EL (cell line): Measurements from ENCODE around the gene ARL4C.
"Not testable (repeated sequence)": the region's sequence is repeated elsewhere in the genome, so short reads cannot be mapped to it uniquely, and the experiment has no call there.

Experiments used
- DNase-seq: peaks from one replicate; pipeline ENCODE4 v3.0.0-alpha.2; 2016

The ARL4C gene

DNA sequence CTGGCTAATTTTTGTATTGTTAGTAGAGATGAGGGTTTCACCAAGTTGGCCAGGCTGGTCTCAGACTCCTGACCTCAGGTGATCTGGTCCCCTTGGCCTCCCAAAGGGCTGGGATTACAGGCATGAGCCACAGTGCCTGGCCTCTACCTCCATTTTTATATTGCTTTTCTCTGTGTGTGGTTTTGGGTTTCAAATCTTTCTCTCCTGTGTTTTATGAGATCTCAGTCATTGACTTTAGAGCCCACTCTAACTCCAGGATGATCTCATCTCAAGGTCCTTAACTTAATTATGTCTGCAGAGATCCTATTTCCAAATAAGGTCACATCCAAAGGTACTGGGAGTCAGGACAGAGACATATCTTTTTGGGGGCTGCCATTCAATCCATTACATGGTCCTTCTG is 24.7 kb downstream of the ARL4C start:
- DNase-seq = no peak

DNA sequence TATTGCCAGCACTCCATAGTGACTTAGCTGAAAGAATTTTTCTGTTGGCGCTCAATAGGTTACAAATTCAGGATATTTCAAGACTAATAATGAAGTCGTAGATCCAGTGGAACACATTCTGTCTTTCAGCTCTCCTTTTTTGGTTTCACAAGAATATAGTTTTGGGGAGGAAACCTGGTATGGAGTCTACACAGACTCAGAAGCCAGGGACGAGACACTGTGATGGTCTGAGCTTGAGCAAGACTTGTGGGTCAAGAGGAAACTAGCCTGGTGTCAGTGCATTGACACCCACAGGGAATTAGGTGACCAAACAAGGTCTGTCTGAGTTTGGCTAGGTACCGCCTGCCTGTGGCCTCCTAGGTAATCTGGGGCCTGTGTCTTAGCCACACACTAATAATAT is 26.9 kb downstream of the ARL4C start:
- DNase-seq = no peak

DNA sequence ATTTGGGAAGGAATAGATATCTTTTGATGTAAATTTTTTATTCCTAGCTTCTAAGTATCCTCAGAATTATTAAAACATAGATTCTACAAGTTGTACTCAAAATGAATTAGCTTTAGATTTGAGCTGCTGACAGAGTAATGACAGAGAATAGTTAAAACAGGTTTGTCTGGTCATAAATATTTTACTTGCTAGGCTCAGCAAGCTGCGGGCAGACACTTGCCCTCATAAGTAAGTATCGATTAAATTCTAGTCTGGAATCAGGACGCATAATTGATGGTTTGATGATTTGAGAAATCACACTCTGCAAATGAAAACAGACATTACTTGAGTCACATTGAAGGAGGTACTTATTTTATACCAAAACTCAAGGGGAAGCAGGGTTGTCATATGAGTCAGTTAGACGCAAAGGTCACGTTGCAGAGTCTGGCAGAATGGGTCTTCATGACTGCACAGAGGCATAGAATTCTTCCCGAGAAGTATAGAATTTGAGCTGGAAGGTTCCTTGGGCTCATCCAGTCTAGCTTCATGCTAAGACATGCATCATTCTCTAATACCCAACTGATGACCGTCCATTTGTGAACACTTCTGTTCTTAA is 27.5 kb downstream of the ARL4C start:
- no peak for DNase-seq

DNA sequence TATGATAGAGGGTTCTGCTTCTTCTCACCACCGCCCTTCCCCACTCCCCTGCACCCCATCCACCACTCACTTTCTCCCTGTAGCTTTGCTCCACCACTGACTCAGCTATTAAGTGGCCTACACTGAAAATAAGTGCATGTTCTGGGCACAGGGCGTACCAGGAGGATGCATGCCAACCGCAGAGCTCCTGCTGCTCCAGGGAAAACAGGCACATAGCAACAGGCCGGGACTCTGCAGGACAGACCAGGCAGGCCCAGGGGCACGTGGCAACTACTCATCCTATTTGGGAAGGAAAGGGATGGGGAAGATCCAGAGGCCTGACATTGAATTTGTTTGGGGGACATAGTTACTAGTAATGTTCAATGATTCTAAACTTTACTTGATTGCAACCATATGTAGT is 28.4 kb downstream of the ARL4C start:
- no peak for DNase-seq

DNA sequence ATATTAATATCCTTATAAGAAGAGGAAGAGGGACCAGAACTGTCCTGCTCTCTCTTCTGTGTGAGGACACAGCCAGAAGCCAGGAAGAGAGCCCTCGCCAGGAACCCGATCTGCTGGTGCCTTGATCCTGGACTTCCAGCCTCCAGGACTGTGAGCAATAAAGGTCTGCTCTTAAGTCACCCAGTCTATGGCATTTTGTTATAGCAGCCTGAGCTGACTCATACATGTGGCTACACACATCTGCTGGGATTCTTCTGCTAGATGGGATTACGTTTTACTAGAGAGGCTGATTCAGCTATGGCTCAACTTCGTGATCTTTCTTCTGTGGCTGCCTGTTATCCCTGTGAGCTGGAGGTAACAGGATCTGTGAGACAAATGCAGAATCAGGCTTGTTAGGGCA is 29.6 kb downstream of the ARL4C start:
- peak; percentile 44 for DNase-seq

DNA sequence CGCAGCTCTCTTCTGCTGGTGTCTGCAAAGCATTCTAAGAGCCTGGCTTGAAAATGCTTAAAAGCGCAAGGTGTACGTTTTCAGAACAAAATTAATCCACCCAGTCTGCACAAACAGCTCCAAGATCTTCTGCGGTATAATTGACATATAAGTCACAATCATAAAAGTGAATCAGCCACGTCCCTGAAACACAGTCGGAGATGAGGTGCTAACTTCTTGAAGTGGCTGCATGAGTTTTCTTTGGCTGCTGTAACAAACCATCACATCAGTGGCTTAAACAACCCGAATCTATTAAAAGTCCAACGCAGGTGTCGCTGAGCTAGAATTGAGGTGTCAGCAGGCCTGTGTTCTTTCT is 32.6 kb downstream of the ARL4C start:
- no peak for DNase-seq

DNA sequence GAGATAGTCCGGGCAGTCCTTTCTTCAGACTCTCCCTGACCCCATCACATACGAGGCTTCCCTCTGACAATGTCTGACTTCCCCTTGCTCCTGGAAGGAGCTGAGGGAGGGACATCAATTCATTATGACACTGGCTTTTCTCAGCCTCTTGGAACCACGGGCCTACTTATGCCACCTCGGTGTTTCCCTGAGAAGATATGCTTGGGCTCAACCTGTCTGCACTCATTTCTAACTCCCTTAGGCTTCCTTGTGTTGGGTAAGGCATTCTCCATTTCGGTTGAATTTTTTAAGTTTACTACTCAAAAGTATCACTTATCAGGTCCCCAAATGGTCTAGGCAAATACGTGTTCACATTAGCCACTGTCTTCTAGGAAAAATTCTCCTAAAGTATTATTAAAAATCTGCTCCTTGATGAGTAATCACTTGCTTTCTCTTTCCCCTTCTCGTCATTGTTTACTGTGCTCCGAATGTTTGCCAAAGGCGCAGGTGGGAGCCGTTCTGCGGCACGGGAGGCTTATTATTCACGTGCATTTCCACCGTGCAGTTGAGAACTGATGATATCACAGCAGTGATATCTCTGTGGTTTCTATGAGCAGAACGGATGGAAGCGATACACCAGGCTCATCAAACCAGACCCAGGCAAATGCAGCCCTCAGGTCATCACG is 33.1 kb downstream of the ARL4C start:
- no peak for DNase-seq

DNA sequence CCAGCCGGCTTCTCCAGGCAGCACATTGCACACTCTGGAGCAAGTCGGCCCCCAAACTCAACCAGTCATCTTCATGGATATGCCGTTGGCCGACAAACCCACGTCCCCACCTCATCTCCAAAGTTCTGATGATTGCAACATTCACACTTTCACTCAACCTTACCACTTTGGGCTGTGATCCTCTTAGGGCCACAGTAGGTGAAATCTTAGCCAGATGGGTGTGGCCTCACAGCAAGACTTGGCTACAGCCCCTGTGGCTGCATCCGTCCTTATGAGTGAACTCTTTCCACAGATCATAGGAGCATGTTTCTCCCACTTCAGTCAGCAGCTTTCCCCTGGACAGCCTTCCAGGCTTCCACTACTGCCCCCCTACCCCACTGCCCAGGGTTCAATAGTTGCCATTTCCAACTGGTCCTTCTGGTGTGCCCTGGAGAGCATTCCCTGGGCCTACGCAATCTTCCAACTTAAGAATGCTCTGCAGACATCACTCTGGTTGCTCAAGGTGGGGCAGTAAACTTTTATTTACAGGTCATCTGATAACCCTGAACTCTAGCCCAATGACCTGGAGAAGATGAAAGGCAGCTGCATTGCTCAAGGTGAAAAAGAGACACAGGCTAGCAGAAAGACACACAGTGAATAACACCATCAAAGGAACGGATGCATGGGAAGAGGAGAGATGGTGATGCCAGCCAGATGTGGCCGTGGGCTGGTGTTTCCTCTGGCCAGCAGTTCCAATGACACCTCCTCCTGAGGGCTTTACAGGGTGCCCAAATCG is 34.5 kb downstream of the ARL4C start:
- no peak for DNase-seq

DNA sequence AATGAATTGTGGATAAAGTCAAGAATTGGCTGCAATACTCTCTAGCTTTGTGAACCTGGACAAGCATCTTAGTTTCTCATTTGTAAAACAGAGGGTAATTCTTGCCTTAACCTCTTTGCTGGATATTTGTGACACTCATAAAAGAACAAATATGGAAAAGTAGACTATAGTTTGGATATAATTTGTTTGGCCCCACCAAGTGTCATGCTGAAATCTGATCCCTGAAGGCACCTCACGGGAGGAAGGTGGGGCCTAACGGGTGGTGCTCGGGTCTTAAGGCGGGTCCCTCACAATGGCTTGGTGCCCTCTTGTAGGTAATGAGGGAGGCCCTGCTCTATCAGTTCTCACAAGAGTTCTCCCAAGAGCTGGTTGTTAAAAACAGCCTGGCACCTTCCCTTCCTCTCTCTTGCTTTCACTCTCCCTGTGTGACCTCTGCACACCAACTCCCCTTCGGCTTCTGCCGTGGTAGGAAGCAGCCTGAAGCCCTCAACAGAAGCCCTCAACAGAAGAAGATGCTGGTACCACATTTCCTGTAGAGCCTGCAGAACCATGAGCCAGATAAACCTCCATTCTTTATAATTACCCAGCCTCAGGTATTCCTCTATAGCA is 37.4 kb downstream of the ARL4C start:
- no peak for DNase-seq

DNA sequence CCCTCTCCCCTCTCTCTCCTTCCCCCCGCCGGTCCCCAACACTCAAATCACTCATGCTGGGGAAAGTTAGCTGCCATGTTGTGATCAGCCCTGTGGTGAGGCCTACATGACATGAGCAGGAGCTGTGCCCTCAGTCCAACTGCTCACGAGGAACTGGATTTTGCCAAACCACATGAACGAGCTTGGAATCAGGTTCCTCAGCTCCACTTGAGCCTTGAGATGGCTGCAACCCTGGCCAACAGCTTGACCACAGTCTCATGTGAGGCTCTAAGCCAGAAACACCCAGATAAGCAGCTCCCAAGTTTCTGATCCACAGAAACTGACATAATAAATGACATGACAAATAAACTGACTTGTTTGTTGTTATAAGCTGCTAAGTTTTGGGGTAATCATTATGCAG is 38.4 kb downstream of the ARL4C start:
- DNase-seq = no peak

DNA sequence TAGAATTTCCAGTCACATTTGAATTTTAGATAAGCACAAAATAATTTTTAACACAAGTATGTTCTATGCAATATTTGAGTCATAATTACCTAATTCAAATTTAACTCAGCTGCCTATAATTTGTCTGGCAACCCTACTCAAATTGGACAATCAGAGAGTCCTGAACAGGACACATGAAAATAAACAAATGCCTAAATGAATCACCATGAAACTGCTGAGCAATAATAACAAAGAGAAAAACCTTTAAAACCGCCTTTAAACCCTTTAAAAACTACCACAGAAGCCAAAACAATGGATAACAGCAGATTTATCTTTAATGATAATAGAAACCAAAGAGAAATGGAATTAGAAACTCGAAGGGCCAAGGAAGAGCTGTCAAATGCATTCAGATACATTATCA is 39.5 kb downstream of the ARL4C start:
- DNase-seq = peak; percentile 6

DNA sequence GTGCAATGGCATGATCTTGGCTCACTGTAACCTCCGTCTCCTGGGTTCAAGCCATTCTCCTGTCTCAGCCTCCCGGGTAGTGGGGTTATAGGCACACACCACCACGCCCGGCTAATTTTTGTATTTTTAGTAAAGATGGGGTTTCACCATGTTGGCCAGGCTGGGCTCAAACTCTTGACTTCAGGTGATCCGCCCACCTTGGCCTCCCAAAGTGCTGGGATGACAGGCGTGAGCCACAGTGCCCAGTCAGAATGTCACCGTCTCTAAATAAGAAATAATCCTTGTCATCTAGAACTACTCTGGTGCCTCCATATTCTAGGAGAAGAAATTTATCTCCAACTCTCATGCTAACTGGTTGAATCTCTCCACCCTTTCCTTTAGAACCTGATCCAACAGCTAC is 41.6 kb downstream of the ARL4C start:
- not testable (repeated sequence) for DNase-seq

DNA sequence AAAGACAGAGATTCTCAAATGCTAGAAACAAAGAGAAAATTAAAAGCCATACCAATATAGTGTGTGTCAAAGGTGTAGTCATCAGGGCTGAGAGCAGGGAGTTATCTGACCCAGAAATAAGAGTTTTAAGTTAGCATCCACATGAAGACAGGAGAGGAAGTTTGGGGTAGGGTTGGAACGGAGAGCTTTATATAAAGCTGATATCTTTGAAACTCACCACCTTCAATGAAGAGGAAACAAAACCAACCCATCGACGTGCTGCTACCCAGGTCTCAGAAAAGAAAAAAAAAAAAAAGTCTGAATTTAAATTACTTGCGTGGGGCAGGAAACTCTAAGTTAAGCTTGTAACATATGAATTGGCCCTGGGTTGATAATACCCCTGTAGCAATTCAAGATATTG is 42.4 kb downstream of the ARL4C start:
- no peak for DNase-seq

DNA sequence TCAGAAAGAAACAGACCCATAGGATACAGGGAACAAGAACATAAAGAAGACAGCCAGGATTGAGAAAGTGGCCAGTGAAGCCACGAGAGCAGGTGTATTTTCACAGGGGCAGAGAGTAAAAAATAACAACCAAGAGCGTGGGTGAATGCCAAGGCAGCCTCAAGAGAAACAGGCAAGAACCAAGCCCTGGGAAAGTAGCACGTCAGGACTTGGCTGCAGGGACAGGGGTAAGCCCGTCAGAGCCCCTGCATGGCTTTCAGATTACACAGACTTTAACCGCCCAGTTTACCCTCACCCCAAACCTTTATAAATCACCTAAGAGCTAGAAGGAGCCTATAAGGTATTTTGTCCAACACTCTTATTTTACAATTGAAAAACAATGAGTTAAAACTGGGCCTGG is 43.7 kb downstream of the ARL4C start:
- no peak for DNase-seq

DNA sequence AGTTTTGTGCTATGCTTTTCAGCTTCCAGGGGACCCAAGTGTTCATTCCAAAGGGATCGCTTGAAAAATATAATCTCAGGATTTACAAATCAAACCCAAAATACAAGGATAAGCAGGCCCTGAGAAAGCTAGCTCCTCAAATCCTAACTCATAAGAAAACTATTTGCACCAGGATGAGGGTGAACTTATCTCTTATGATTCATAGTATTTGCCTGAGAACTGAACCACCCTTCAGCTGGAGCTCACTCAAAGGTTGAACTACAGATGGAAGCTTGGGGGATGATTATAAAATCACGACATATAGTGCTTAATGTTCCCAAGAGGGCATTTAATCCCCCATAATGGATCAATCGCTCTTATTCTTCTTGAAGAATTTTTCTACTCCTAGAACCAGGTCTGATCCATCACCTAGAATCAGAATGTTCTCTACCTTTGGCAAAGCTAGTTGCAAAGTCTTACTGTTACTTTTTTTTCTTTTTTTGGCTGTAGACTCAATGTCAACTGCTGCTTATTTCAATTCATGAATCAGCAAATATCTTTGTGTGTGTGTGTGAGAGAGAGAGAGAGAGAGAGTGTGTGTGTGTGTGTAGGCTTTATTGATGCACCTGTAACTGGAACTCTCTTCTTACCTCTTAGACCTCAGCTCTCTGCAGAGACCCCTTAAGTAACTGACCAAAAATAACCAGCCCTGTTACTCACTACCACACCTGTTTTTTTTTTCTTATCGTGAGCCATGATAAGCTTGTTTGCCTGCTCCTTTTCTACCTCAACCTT is 44.8 kb downstream of the ARL4C start:
- peak; percentile 88 for DNase-seq

DNA sequence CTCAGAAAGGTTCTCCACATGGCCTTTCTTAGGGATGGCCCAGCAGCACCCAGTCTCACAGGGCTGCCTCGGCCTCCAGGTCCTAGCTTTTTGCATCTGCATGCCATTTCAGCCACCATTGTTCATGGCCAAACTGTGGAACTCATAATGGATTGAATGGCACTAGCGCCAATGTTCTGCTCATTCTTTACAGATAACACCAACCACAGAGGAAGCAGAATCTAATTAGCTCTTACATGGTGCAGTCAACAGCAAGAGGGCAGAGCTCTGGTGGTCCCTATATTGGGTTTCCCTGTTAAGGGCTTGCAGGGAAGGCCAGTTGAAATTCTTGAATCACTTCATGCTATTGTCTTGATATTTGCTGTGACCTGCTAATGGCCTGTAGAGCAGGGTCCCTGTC is 45.6 kb downstream of the ARL4C start:
- DNase-seq = no peak

DNA sequence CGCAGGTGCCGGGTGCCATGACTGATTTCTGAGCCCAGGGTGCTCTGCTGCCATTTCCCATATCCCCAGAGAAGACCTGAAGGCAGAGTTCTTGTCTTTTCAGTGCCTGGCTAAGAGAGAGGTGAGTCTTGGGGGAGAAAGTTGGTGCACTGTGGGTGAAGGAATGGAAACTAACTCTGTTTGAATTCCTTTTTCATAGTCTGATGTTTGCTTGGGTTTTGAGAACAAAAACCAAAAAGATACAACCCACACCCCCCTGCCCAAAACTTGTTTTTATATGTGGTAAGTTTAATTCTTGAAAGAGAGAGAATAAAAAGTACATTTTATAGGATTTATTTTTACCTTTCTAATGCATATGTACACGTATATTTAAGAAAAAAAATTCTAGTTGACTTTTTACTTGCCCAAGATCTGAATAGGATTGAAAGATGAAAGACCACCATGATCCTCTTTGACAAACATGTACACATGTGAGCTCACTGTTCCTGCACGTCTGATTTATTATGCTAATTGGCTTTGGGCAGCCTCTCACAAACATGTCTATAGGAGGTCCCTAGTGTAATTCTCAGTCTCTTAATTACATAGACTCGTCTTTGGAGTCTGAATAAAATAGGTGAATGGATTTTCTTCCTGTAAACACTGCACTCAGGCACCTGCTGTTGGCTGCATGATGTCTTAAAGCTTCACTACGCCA is 46.3 kb downstream of the ARL4C start:
- DNase-seq = no peak

DNA sequence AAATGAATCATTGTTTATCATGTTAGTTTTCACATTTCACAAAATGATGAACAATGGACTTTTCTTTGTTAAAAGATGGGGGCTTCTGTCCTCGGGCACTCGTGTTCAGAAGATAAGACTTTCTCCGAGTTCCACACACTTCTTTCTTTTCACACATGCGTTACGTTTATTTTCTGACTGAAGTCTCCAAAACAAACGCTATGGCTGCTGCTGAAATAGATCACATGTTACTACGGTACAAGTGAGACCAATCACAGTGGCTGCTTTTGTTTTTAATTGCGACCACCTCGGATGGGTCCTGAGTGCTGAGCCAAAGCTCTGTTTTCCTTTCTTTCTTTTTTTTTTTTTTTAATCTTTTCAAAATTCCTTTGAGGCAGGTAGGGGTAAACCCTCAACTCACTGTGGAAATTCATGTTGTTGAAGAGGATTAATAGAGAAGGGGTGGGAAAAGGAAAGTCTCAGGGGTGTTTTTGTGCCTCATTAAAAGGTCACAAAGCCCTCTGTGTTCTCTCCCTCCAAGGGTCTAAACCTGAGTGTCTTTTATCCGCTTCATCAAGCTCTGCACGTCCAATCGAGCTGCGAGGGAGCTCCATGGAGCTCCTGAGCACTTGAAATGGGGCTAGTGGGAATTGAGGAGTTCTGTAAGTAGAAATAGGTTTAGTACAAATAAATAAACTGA is 48.2 kb downstream of the ARL4C start:
- DNase-seq = no peak

DNA sequence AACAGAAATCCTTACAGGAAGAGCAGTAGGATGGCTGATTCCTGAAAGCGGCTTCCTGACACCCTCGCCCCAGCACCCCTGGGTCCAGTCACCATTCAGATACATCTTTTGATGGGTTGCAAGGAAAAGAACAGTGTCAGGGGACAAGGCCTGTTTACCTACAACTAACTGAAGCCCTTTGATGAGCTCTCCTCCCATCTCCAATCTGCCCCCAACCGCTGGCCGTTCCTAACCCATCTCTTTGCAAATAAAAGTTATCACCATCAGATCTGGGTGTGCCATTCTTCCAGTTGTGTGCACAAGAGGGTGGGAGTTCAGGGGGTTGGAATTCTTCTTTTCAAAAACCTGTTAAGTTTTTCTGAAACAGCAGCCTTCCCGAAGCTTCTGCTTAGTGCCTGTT is 48.9 kb downstream of the ARL4C start:
- DNase-seq = no peak

DNA sequence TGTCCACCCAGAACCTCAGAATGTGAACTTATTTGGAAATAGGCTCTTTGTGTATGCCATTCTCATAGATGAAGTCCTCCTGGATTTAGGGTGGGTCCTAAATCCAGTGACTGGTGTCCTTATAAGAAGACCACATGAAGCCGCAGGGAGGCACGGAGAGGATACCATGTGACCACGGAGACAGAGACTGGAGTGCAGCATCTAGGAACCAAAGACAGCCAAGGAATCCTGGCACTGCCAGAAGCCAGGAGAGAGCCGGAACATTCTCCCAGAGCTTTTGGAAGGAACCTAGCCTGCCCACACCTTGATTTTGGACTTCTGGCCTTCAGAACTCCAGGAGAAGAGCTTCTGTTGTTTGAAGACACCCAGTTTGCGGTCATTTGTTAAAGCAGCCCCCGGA is 49.7 kb downstream of the ARL4C start:
- DNase-seq = no peak

DNA sequence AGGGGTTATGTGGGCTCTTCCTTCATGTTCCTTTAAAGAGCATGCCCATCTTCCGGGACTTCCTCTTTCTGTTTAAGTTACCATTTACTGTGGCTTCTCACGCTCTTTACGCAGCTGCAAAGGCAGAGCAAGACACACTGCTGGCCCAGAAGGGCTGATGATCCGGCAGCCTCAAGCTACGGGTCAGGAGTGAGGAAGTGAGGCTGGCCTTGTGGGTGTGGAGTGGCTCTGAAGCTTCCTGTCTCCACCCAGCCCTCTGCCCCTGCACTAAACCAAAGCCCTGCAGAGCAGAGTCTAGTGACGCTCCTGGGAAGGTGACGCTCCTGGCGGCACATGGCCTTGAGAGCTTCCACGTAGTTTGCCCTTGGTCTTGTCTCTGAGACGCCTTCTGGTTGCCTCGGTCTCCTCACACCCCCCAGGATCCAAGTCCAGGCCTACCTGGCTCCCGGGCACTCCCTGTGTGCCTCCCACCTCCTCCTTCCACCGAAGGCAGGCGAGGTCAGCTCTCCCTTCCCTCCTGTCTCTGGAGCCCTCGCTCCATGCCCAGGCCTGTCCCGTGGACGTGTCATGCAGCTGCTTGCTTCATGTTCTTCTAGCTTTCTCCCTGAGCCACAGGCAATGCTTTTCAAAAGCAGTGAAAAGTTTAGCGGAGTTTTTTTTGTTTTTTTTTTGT is 50.3 kb downstream of the ARL4C start:
- DNase-seq = no peak
